Hematopoietic multipotent progenitor cell treated with erythropoietin and hydrocortisone succinate and interleukin-3 and kit ligand, for 15 days (in vitro differentiated cells): ENCODE measurements around the gene DNPH1.

ENCODE experiments used
- DNase-seq: peaks from one replicate; pipeline ENCODE4 v3.0.0-alpha.2; 2015; ENCODE audit warnings: low spot score

The DNPH1 gene

DNA sequence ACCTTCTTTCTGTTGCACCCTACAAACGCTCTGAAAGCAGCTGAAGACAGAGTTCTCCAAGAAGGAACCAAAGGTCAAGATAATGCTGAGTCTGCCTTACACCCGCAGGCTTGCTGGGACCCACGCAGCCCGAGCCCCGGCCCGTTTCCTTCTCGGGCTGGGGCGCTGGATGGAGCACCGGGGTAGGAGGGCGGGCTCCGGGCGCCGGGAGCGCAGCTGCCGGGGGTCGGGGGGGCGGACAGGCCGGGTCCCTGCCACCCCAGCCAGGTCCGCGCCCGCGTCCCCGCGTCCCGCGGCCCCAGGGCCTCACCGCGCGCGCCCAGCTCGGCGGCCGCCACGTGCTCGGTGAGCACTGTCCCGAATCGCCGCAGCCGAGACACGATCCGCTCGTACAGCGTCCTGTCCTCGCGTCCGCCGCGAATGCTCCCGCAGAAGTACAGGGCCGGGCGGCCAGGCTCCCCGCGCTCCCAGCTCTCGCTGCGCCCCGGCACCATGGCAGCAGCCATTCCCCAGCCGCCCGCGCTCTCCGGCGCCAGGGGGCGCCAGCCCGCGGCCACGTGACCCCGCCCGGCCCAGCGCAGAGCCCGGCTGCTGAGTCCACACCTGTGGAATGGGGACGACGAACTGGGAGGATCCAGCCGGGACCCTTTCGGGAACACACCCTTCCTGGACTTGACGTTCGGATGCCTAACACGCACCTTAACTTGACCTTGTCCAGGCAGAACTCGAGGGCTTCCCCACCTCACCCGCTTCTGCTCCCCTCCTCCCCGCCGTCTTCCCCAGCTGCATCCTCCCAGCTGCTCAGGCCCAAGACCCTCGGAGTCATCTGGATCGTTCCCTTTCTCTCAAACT lies at the start of gene DNPH1:
DNPH1 (minus strand) TSS at position 531 of the 852 bp plus-strand sequence; CDS start at position 506, 25 bp downstream.
- DNase-seq: peak; percentile 75

- no peak for DNase-seq
Observed at GRCh38 chr6:43278524-43279078, 49.3 kb upstream of the DNPH1 start.

- DNase-seq: no peak
Observed at GRCh38 chr6:43277643-43278523, 48.6 kb upstream of the DNPH1 start.

DNA sequence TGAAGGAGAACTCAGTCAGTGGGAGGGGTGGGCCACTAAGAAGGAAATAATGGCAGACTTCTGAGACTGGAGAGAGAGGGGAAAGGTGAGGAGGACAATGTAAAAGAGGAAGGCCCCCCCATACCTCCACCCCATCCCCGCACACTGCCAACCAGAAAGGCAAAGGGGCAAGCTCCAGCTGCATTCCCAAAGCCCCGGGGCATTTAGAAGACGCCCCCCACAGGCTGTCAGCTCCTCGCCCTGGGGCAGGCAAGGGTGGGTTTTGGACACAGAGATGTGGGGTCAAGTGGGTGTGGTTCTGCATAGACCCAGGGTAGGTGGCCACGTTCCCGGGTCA lies 48.0 kb upstream of the DNPH1 start:
- no peak for DNase-seq

- DNase-seq: no peak
Observed at GRCh38 chr6:43276577-43277305, 47.5 kb upstream of the DNPH1 start.

- no peak for DNase-seq
Observed at GRCh38 chr6:43275801-43276576, 46.7 kb upstream of the DNPH1 start.

GRCh38 chr6:43274916-43275597 lies 45.8 kb upstream of the DNPH1 start:
- no peak for DNase-seq

GRCh38 chr6:43274127-43274915 lies 45.0 kb upstream of the DNPH1 start:
- no peak for DNase-seq

- no peak for DNase-seq
Observed at GRCh38 chr6:43273707-43274106, 44.4 kb upstream of the DNPH1 start.

DNA sequence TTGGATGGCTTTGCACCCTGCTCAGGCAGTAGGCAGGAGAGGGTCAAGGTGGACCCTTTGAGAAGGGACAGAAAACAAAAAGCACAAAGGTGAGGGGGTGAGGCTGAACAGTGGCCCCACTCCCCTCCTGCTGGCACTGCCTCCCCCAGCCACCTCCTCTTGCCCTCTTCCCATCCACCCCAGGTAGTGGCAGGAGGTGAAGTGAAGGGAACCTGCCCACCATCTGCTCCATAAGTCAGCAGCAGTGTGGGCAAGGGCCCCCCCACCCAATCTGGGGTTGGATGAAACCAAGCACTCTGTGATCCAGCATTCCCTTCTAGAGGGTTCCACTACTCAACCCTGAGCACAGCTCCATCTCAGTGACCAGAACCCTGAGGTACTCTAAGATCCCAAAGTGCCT lies 42.7 kb upstream of the DNPH1 start:
- no peak for DNase-seq

DNA sequence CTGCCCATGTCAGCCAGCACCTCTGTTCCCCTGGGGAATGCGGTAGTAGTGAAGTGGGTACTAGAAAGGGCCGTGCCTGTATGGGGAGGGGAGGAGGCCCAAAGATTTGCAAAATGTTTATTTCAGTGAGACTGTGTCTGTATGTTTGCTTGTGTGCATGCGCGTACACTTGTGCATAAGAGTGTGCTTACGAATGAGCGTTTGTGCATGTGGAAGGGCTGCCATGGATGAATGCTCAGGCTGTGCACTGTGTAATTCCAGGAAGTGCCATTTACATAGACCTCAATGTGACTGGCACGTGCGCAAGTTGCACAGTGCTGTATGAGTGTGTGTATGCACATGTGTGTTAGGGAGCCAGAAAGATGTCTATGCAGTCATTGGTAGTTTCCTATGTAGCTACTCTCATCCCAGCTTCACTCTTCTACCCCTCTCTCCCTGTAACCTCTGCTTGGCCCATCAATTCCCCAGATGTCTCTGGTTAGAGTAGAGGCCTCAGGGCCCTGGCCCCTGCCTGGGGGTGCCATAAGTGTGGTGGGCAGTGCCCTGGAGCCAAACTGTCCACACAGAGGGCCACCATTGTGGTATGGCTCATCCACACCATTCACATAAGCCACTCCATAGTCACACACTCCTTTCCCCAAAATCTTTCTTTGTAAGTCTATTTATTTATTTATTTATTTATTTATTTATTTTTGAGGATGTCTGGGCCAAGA lies 42.0 kb upstream of the DNPH1 start:
- no peak for DNase-seq

DNA sequence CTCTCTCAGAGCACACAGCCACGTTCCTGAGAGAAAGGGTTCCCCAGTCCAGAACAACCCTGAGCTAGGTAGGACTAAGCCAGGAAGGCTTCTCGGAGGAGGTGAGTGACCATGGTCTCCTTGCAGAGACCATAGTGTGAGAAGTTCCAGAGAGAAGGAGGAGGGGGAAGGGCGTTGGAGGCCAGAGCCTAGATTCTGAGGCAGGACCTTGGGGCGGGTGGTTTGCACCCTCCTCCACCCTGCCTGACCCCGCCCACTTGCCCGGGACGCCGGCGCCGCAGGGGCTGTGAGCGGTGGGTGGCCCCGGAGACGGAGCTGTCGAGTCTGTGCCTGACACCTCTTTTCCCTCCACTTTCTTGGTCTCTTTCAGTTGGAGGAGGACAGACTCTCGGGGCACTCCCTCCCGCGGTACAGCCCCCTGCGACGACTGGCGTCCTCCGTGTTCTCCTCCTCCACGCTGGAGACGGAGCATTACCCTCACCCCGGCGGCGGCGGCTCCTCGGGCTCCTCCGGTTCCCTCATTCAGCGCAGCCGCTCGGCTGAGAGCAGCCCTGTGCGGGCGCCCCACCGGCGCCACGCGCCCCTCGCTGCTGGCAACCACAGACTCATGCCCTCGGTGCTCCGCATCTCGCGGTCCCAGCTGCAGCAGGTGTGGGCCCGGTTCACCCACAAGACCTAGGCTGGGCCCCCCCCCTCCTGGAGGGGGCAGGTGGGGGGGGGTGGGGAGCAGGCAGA lies 40.2 kb upstream of the DNPH1 start:
- no peak for DNase-seq

- DNase-seq: no peak
Observed at GRCh38 chr6:43268782-43269272, 39.5 kb upstream of the DNPH1 start.

DNA sequence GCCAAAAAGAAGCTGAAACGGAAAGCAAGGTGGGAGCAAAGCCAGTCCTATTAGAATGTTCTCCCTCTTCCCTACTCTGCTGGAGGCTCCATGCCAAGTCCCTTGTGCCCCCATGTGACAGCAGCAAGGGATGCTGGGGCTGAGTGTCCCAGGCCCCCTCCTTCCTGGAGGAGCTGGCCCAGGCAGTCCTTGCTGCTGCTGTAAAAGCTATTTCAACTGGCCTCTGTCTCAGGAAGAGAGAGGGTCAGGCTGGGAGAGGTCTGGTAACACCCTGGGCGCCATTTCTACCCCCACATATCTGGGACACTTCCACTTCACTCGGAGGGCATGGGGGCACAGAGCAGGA lies 39.0 kb upstream of the DNPH1 start:
- no peak for DNase-seq

DNA sequence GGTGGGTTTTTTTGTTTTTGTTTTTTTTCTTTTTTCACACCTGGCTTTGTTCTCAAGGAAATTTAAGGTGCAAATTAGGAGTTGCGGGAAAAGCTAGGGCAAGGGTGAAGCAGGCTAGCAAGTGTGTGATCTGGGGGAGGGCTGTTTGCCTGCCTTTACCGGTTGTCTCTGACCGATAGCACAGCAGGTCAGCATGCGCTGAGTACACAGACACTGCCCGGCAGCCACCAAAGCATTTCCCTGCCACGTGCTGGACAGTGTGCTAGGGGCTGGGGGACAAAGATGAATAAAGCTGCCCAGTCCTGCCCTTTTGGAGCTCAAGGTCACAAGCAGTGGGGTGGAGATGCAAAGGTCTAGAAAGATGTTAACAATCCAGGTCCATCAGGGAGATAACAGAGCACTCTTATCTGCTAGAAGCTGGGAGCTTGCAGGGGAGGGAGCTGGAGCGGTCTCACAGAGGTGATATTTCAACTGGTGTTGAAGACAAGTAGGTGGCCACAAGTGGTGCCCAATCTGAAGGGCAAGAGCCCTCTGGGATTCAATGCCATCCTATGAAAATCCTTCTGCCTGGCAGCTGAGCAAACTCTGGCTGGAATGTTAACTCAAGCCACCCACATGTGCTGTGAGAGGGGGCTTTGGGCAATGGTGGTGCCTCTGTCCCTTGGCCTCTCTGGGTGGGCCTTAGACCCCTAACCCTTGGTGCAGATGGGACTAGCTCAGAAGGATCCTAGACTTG lies 38.5 kb upstream of the DNPH1 start:
- DNase-seq: no peak

- DNase-seq: no peak
Observed at GRCh38 chr6:43265564-43265963, 36.3 kb upstream of the DNPH1 start.

GRCh38 chr6:43264599-43265145 lies 35.4 kb upstream of the DNPH1 start:
- no peak for DNase-seq
